ENCODE data around the gene HPCAL1. TPM values are rescaled to one million over a fixed set of nuclear protein-coding genes. Genes with fewer than 3 reads are reported as not detected.

Gene HPCAL1
- total and polyA plus RNA-seq, 2 donors (not counting 1 experiment from before 2014, with no cell fraction given): 60.3 to 65.1 TPM

DNA sequence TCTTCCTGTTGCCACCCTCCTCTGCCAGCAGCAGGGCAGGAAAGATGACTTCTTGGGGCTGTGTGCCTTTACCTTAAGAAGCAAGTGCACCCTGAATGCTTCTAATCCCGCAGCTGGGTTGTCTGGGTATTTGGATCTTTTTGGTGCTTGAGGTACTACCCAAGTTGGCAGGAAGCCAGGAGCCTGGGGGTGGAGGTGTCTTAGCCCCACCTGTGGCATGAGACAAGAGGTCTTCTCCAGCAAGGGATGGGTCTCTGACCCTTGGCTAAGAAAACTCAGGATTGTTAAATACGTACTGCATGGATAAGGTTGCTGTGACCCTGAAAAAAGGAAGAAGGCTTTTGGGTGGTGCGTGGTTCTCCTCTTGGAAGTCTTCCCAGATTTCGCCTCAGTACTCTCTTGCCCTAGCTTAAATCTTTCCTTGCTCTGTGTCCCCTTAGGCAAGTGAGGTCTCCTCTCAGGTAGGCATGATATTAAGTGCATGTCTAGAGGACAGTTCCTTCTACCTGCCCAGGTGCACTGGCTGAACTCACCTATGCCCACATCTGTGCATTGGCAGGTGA, 4.3 kb downstream of the HPCAL1 start:
- H3K27ac Mint-ChIP-seq: no peak overlapping the region
- H3K4me3 ChIP-seq (ENCODE audit: control extremely low read depth in 1 of 5, extremely low read depth in 1 of 5, insufficient read depth in 1 of 5, low read depth in 2 of 5, low read length in 4 of 5): no peak overlapping the region
- no peak overlapping the region for H3K4me3 Mint-ChIP-seq
- ATAC-seq (ENCODE audit: low read depth): no peak
- H3K27ac ChIP-seq (ENCODE audit: low read length in 2 of 2): no peak overlapping the region
- ChIA-PET POLR2A (interaction anchor here (0.6 to 0.7 kb wide), 2 partner anchors 25 to 71 kb away, joined by 3 to 5 read pairs; no protein-coding TSS in a partner anchor), CTCF (interaction anchor here (0.8 to 10.0 kb wide), 4 partner anchors 12 to 182 kb away, joined by 3 to 162 read pairs (median 11); no protein-coding TSS in a partner anchor)
- H3K9me3 Mint-ChIP-seq (ENCODE audit: insufficient read depth): no peaks in the 10 kb centered on the region
- no peaks in the 10 kb centered on the region for H3K27me3 Mint-ChIP-seq
- no peak overlapping the region for H2AFZ ChIP-seq (ENCODE audit: insufficient read depth, low read depth, low read length, poor library complexity, severe bottlenecking)
- no peak overlapping the region for H3K9ac ChIP-seq (ENCODE audit: low read length)
- H3K4me2 ChIP-seq (replicated peaks; ENCODE audit: low read depth, low read length, poor library complexity, severe bottlenecking): no peak overlapping the region
- peaks cover 0 to 3% of the 10 kb centered on the region in 2 experiments for H3K36me3 ChIP-seq (replicated peaks in 1 of 2; ENCODE audit: control extremely low read depth in 1 of 2, control insufficient read depth in 1 of 2, extremely low read depth in 1 of 2, insufficient read depth in 2 of 2, low read length in 1 of 2)
- peaks cover 93% of the 10 kb centered on the region for H3K79me2 ChIP-seq (ENCODE audit: control insufficient read depth, insufficient read depth, low read length)
- intact Hi-C loops (cut with micrococcal nuclease): no loop called here
- no peak for DNase-seq
- TF ChIP-seq, protein P1, sequence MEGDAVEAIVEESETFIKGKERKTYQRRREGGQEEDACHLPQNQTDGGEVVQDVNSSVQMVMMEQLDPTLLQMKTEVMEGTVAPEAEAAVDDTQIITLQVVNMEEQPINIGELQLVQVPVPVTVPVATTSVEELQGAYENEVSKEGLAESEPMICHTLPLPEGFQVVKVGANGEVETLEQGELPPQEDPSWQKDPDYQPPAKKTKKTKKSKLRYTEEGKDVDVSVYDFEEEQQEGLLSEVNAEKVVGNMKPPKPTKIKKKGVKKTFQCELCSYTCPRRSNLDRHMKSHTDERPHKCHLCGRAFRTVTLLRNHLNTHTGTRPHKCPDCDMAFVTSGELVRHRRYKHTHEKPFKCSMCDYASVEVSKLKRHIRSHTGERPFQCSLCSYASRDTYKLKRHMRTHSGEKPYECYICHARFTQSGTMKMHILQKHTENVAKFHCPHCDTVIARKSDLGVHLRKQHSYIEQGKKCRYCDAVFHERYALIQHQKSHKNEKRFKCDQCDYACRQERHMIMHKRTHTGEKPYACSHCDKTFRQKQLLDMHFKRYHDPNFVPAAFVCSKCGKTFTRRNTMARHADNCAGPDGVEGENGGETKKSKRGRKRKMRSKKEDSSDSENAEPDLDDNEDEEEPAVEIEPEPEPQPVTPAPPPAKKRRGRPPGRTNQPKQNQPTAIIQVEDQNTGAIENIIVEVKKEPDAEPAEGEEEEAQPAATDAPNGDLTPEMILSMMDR (IDR thresholded peaks at IDR 0.05): no peak
- no peak for TF ChIP-seq EZH2 (IDR thresholded peaks at IDR 0.05; ENCODE audit: borderline replicate concordance, insufficient read depth, low read depth, low read length, poor library complexity, severe bottlenecking)
- no peaks in the 10 kb centered on the region for H3K9me3 ChIP-seq (ENCODE audit: control extremely low read depth in 1 of 3, control insufficient read depth in 2 of 3, insufficient read depth in 1 of 3, low read length in 2 of 3)
- peaks cover 89% of the 10 kb centered on the region for H4K20me1 ChIP-seq (ENCODE audit: control insufficient read depth, insufficient read depth, low read length, poor library complexity, severe bottlenecking)
- H3K4me1 Mint-ChIP-seq: peaks cover 53% of the 10 kb centered on the region
- H3K4me1 ChIP-seq (ENCODE audit: control insufficient read depth in 2 of 2, insufficient read depth in 2 of 2, low read length in 2 of 2): peaks cover 25 to 26% of the 10 kb centered on the region in 2 donors
- no peaks in the 10 kb centered on the region for H3K27me3 ChIP-seq (replicated peaks in 1 of 4; ENCODE audit: control extremely low read depth in 1 of 4, control insufficient read depth in 3 of 4, insufficient read depth in 4 of 4, low read length in 3 of 4)
- WGBS (ENCODE audit: insufficient coverage): 95% methylated on average over 2 of the region's 4 CpGs

DNA sequence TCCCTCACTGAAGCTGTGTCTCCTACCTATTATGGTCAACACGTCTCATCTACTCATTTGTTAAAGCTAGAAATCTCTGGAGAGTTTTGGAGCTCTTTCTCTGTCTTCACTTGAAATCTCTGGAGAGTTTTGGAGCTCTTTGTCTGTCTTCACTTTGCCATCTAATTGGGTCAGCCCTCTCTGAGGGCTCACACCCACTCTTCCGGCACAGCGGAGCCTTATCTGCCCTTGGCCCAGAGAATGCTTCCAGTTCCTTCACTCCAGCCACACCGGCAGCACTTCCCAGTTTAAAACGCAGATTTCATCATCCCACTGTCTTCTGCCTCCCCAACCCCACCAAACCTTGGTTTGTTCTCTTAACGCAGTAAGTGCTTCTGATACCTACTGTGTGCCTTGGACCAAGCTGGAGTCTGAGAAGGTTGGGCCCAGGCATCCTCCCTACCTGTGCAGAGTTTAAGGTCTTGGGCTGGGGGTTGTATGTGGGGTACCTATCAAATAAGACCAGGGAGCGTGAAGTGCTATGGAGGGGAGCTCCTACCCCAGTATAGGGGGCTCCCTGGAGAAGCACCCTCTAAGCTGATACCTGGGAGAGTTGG, 5.0 kb downstream of the HPCAL1 start:
- H4K20me1 ChIP-seq (ENCODE audit: control insufficient read depth, insufficient read depth, low read length, poor library complexity, severe bottlenecking): peaks cover 93% of the 10 kb centered on the region
- H2AFZ ChIP-seq (ENCODE audit: insufficient read depth, low read depth, low read length, poor library complexity, severe bottlenecking): no peak overlapping the region
- Mint-ChIP-seq H3K27ac (no peak overlapping the region), H3K4me3 (no peak overlapping the region), H3K9me3 (ENCODE audit: insufficient read depth) (no peaks in the 10 kb centered on the region), H3K27me3 (no peaks in the 10 kb centered on the region), H3K4me1 (peaks cover 53% of the 10 kb centered on the region)
- ATAC-seq (ENCODE audit: low read depth) (no peak), DNase-seq (no peak)
- WGBS (ENCODE audit: insufficient coverage): 48% methylated on average over 5 of the region's 7 CpGs
- peaks cover 0 to 3% of the 10 kb centered on the region in 2 experiments for H3K36me3 ChIP-seq (replicated peaks in 1 of 2; ENCODE audit: control extremely low read depth in 1 of 2, control insufficient read depth in 1 of 2, extremely low read depth in 1 of 2, insufficient read depth in 2 of 2, low read length in 1 of 2)
- H3K4me2 ChIP-seq (replicated peaks; ENCODE audit: low read depth, low read length, poor library complexity, severe bottlenecking): no peak overlapping the region
- CTCF ChIA-PET: interaction anchor here (0.8 to 10.0 kb wide), 3 partner anchors 13 to 182 kb away, joined by 3 to 162 read pairs (median 11); no protein-coding TSS in a partner anchor
- H3K9me3 ChIP-seq (ENCODE audit: control extremely low read depth in 1 of 3, control insufficient read depth in 2 of 3, insufficient read depth in 1 of 3, low read length in 2 of 3): no peaks in the 10 kb centered on the region
- no peak overlapping the region for H3K9ac ChIP-seq (ENCODE audit: low read length)
- H3K79me2 ChIP-seq (ENCODE audit: control insufficient read depth, insufficient read depth, low read length): peaks cover 99% of the 10 kb centered on the region
- POLR2A ChIA-PET: no interaction called here
- TF ChIP-seq, protein P1 (IDR thresholded peaks at IDR 0.05): no peak
- TF ChIP-seq EZH2 (IDR thresholded peaks at IDR 0.05; ENCODE audit: borderline replicate concordance, insufficient read depth, low read depth, low read length, poor library complexity, severe bottlenecking): no peak
- no peak overlapping the region for H3K27ac ChIP-seq (ENCODE audit: low read length in 2 of 2)
- H3K4me3 ChIP-seq (ENCODE audit: control extremely low read depth in 1 of 5, extremely low read depth in 1 of 5, insufficient read depth in 1 of 5, low read depth in 2 of 5, low read length in 4 of 5): no peak overlapping the region
- H3K27me3 ChIP-seq (replicated peaks in 1 of 4; ENCODE audit: control extremely low read depth in 1 of 4, control insufficient read depth in 3 of 4, insufficient read depth in 4 of 4, low read length in 3 of 4): no peaks in the 10 kb centered on the region
- intact Hi-C loops (cut with micrococcal nuclease): no loop called here
- peaks cover 23% of the 10 kb centered on the region in 2 donors for H3K4me1 ChIP-seq (ENCODE audit: control insufficient read depth in 2 of 2, insufficient read depth in 2 of 2, low read length in 2 of 2)
